ENCODE data around the gene PHF21A. TPM values are rescaled to one million over a fixed set of nuclear protein-coding genes. Genes with fewer than 3 reads are reported as not detected.

The PHF21A gene
- total RNA-seq, 1 donor from 2014 or later, result 3.4 TPM

DNA sequence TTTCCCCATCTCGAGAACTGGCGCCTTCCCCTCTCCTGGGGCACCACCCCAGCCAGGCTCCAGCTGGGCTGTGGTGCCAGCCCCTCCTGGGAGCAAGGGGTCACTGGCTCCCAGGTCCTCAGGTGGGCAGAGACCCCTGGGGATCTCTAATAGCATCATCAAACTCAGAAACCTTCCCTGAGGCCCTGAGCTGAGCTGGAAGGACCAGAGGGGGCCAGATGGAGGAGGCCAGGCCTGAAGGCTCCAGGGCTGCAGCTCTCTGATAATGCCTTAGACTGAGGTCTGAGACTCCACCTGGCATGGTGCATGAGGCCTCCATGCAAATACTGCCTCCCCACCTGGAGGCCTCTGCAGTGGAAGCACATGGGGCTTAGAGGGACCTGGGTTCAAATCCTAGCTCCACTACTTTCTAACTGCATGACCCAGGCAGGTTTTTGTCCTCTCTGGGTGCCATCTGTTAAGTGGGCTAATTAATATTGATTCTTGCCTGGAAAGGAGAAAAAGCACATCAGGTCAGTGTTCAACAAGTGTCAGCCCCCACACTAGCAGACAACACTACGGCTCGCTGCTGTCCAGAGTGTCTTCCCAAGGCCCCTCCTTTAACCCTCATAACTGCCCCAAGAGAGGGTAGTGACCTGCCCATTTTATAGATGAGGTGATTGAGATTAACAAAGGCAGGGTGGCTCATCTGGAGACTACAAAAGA lies 234.3 kb downstream of the PHF21A start:
- no peaks in the 10 kb centered on the region for H3K36me3 ChIP-seq (ENCODE audit: control insufficient read depth, insufficient read depth, low read length)
- no peaks in the 10 kb centered on the region for H3K27me3 ChIP-seq (ENCODE audit: control insufficient read depth, insufficient read depth, low read length)
- TF ChIP-seq, protein P1, sequence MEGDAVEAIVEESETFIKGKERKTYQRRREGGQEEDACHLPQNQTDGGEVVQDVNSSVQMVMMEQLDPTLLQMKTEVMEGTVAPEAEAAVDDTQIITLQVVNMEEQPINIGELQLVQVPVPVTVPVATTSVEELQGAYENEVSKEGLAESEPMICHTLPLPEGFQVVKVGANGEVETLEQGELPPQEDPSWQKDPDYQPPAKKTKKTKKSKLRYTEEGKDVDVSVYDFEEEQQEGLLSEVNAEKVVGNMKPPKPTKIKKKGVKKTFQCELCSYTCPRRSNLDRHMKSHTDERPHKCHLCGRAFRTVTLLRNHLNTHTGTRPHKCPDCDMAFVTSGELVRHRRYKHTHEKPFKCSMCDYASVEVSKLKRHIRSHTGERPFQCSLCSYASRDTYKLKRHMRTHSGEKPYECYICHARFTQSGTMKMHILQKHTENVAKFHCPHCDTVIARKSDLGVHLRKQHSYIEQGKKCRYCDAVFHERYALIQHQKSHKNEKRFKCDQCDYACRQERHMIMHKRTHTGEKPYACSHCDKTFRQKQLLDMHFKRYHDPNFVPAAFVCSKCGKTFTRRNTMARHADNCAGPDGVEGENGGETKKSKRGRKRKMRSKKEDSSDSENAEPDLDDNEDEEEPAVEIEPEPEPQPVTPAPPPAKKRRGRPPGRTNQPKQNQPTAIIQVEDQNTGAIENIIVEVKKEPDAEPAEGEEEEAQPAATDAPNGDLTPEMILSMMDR (IDR thresholded peaks at IDR 0.05; ENCODE audit: insufficient read depth, low read length, severe bottlenecking), result no peak
- FAIRE-seq (no peak), DNase-seq (ENCODE audit: low read depth) (no peak)
- H3K4me3 ChIP-seq (ENCODE audit: low read depth, low read length), result no peak overlapping the region

DNA sequence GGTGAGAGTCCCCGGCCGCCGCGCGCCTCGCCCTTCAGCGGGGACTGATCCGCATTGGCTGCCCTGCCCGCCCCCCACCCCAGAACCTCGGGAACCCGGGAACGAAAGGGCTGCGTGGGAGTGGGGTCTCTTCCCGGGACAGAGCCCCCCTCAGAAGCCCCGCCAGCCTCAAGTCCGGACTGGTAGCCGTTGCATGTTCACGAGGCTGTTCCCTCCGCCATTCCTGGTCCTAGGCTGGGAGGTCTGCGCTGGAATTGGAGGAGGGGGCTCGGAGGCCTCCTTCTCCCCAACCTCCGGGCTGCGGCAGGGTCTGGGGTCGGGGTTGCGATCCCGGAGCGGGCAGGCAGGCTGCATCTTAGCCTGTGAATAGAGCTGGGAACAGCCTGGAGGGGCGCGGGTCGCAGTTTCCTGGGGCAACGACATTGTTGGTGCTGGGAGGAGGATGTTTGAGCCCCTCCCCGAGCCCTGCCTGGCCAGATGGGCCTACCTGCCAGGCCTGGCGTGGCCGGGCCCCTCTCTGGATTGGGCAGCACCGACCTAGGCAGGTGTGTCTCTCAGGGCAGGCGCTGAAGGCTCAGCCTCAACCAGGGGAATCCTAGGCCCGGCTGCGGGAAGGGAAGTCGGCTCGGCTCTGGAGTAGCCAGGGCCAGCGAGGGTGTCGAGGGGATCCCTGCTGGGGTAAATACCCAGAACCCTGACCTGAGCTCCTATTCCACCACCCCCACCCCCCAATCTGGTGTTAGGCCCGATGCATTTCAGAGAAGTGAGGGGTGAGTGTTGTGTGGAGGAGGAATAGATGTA lies 235.1 kb downstream of the PHF21A start:
- TF ChIP-seq, protein P1 (IDR thresholded peaks at IDR 0.05; ENCODE audit: insufficient read depth, low read length, severe bottlenecking), result no peak
- DNase-seq (ENCODE audit: low read depth), result no peak
- Histone ChIP-seq H3K27me3 (ENCODE audit: control insufficient read depth, insufficient read depth, low read length) (no peaks in the 10 kb centered on the region), H3K36me3 (ENCODE audit: control insufficient read depth, insufficient read depth, low read length) (peaks cover under 1% of the 10 kb centered on the region), H3K4me3 (ENCODE audit: low read depth, low read length) (peak overlapping the region; percentile 34)
- FAIRE-seq, result no peak

DNA sequence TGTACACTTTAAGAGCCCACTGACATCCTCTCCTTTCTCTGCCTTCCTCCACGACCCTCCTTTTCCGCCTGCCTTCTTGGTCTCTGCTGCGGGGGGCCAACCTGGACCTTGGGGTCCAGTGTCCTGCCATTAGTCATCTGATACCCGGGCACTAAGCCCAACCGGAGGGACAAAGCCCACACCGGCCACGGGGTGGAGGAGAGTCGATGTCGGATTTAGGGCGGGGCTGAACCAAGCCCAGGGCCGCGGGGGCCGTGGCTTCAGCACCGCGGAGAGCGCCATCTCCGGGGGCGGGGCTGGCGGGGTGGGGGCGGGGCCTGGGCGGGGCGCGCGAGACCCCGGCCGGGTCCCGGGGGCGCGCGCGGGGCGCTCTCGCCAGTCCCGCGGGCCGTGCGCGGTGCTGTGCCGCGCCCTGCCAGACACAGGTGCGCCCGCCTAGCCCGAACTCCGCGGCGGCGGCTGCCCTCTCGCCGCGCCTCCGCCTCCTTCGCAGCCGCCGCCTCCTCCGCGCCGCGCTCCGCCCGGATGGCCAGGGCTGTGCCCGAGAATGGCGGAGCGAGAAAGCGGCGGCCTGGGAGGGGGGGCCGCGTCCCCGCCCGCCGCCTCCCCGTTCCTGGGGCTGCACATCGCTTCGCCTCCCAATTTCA lies 235.9 kb downstream of the PHF21A start, which contains the start of gene MAPK8IP1:
MAPK8IP1 (plus strand) TSS at position 378 of the 647 bp plus-strand sequence; CDS start at position 548, 170 bp downstream.
- FAIRE-seq, result no peak
- DNase-seq (ENCODE audit: low read depth), result no peak

DNA sequence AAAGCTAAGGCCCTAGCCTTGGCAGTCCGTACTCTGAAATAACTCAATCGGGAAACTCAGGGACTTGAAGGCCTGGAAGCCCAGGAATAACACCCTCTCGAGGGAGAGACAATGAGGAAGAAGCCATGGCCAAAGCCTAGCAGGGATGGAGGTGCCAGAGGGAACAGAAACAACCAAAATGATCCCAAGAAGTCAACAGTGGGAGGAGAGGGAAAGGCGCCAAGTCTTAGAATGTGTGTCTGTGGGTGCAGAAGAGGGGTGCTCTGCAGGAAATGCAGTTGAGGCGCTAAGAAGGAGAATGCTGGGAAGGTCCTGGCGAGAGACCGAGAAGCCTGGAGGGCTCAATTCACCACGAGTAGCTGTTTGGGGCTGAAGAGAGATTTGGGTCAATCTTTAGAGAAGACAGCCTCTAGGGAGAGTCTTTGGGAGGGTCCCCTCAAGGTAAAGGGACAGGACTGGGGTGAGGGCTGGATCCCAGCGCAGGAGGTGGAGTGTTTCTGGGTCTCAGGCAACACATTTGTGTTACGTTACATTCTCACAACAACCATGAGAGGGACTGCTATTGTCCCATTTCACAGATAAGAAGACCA lies 236.6 kb downstream of the PHF21A start:
- peaks cover 3% of the 10 kb centered on the region for H3K36me3 ChIP-seq (ENCODE audit: control insufficient read depth, insufficient read depth, low read length)
- FAIRE-seq, result no peak
- H3K27me3 ChIP-seq (ENCODE audit: control insufficient read depth, insufficient read depth, low read length), result no peaks in the 10 kb centered on the region
- H3K4me3 ChIP-seq (ENCODE audit: low read depth, low read length), result no peak overlapping the region
- TF ChIP-seq, protein P1 (IDR thresholded peaks at IDR 0.05; ENCODE audit: insufficient read depth, low read length, severe bottlenecking), result no peak
- no peak for DNase-seq (ENCODE audit: low read depth)

More for the DNA sequence above, 235.9 kb downstream of the PHF21A start, which contains the start of gene MAPK8IP1:
- TF ChIP-seq, protein P1 (IDR thresholded peaks at IDR 0.05; ENCODE audit: insufficient read depth, low read length, severe bottlenecking), result no peak
- Histone ChIP-seq H3K36me3 (ENCODE audit: control insufficient read depth, insufficient read depth, low read length) (peaks cover 3% of the 10 kb centered on the region), H3K27me3 (ENCODE audit: control insufficient read depth, insufficient read depth, low read length) (no peaks in the 10 kb centered on the region), H3K4me3 (ENCODE audit: low read depth, low read length) (peak within 1 kb of the TSS; percentile 34)

Other genes with a start within 250 kb of the PHF21A start
- gene MAPK8IP1, start 235.8 kb downstream of the PHF21A start, total RNA-seq, result 0.26 and 0.90 TPM in 2 replicates
- gene FREY1, start 214.2 kb downstream of the PHF21A start, total RNA-seq, result 0.51 and 1.3 TPM in 2 replicates
- 47.1 and 59.0 TPM in 2 replicates for gene PEX16, start 203.6 kb downstream of the PHF21A start, total RNA-seq
- gene LARGE2, start 198.8 kb downstream of the PHF21A start, total RNA-seq, result 2.9 and 4.5 TPM in 2 replicates
- 0.13 and 0.53 TPM in 2 replicates for gene CREB3L1, start 156.2 kb upstream of the PHF21A start, total RNA-seq
- gene DGKZ, start 226.0 kb upstream of the PHF21A start, total RNA-seq, result 30.5 and 35.2 TPM in 2 replicates

Measured in bronchial epithelial cell (primary cell).